ENCODE results near the gene GNAI2. TPM values are rescaled to one million over a fixed set of nuclear protein-coding genes. Genes with fewer than 3 reads are reported as not detected.

The GNAI2 gene
- total RNA-seq, 1 experiment from 2014 or later: 62.0 TPM

- Histone ChIP-seq H3K36me3 (ENCODE audit: control insufficient read depth, insufficient read depth, low read length) (peaks cover 5% of the 10 kb centered on the region; the same call in 1 of the 2 replicates), H3K27me3 (replicated peaks; ENCODE audit: control insufficient read depth, insufficient read depth, low read length) (no peaks in the 10 kb centered on the region), H3K4me1 (peaks cover 29% of the 10 kb centered on the region), H3K4me3 (ENCODE audit: low read depth, low read length) (peak overlapping the region; percentile 8; the same call in 1 of the 2 replicates), H3K9me3 (no peaks in the 10 kb centered on the region)
- Mint-ChIP-seq H3K27me3 (ENCODE audit: insufficient read depth, unreplicated experiment) (no peaks in the 10 kb centered on the region), H3K4me1 (ENCODE audit: low read depth, unreplicated experiment) (peaks cover 7% of the 10 kb centered on the region), H3K27ac (ENCODE audit: unreplicated experiment) (peak overlapping the region; percentile 70), H3K36me3 (ENCODE audit: insufficient read depth, unreplicated experiment) (peaks cover 25% of the 10 kb centered on the region), H3K4me3 (ENCODE audit: unreplicated experiment) (peak overlapping the region; percentile 63), H3K9me3 (ENCODE audit: unreplicated experiment) (no peaks in the 10 kb centered on the region)
- POLR2A ChIA-PET: interaction anchor here (0.5 to 1.7 kb wide), 6 partner anchors 10 to 68 kb away, joined by 3 to 16 read pairs (median 4); partner anchors contain the start of genes GNAI2, HYAL3, IFRD2 and NAA80
- intact Hi-C loops (cut with micrococcal nuclease; ENCODE audit: unreplicated experiment): loop anchor here (1.0 kb wide), 2 partner anchors 14 to 65 kb away; no protein-coding TSS in a partner anchor
- no TSS peak for BruUV-seq (replicated peaks)
- TF ChIP-seq CTCF (IDR thresholded peaks at IDR 0.05; ENCODE audit: insufficient read depth in 1 of 2, low read depth in 1 of 2, low read length in 1 of 2, severe bottlenecking in 1 of 2, unreplicated experiment in 1 of 2): no peak
- no peak for DNase-seq
- CTCF ChIA-PET: interaction anchor here (0.5 to 2.3 kb wide), 18 partner anchors 10 to 1569 kb away, joined by 3 to 10 read pairs (median 4); partner anchors contain the start of genes GNAI2, IFRD2 and SEMA3B
These were observed 23.5 kb downstream of the GNAI2 start for GRCh38 chr3:50259432-50260026.

- H3K27me3 Mint-ChIP-seq (ENCODE audit: insufficient read depth, unreplicated experiment): no peaks in the 10 kb centered on the region
- POLR2A ChIA-PET: interaction anchor here (0.6 to 1.7 kb wide), 5 partner anchors 9 to 68 kb away, joined by 3 to 16 read pairs (median 4); partner anchors contain the start of genes GNAI2, HYAL3, IFRD2 and NAA80
- DNase-seq: peak; percentile 90 to 95
- CTCF ChIA-PET: interaction anchor here (0.5 to 2.3 kb wide), 18 partner anchors 9 to 1570 kb away, joined by 3 to 10 read pairs (median 4); partner anchors contain the start of genes GNAI2, IFRD2 and SEMA3B
- H3K27ac Mint-ChIP-seq (ENCODE audit: unreplicated experiment): peak overlapping the region; percentile 70
- peaks cover 34% of the 10 kb centered on the region for H3K4me1 ChIP-seq
- no peaks in the 10 kb centered on the region for H3K27me3 ChIP-seq (replicated peaks; ENCODE audit: control insufficient read depth, insufficient read depth, low read length)
- peaks cover 31% of the 10 kb centered on the region for H3K36me3 Mint-ChIP-seq (ENCODE audit: insufficient read depth, unreplicated experiment)
- no TSS peak for BruUV-seq (replicated peaks)
- peak overlapping the region; percentile 63 for H3K4me3 Mint-ChIP-seq (ENCODE audit: unreplicated experiment)
- H3K4me1 Mint-ChIP-seq (ENCODE audit: low read depth, unreplicated experiment): peaks cover 12% of the 10 kb centered on the region
- no peaks in the 10 kb centered on the region for H3K9me3 ChIP-seq
- intact Hi-C loops (cut with micrococcal nuclease; ENCODE audit: unreplicated experiment): loop anchor here (1.0 kb wide), 2 partner anchors 13 to 64 kb away; no protein-coding TSS in a partner anchor
- H3K4me3 ChIP-seq (ENCODE audit: low read depth, low read length): peak overlapping the region; percentile 48
- H3K9me3 Mint-ChIP-seq (ENCODE audit: unreplicated experiment): no peaks in the 10 kb centered on the region
- H3K36me3 ChIP-seq (ENCODE audit: control insufficient read depth, insufficient read depth, low read length): peaks cover 5% of the 10 kb centered on the region; the same call in 1 of the 2 replicates
- TF ChIP-seq CTCF (IDR thresholded peaks at IDR 0.05; ENCODE audit: insufficient read depth in 1 of 2, low read depth in 1 of 2, low read length in 1 of 2, severe bottlenecking in 1 of 2, unreplicated experiment in 1 of 2): peak; percentile 80 to 82
These were observed 24.3 kb downstream of the GNAI2 start for GRCh38 chr3:50260027-50260941.
